IMR-90 (cell line): Measurements from ENCODE around the gene DOCK9. TPM values are rescaled to one million over a fixed set of nuclear protein-coding genes. Genes with fewer than 3 reads are reported as not detected.

Source experiments
- ATAC-seq: fragments of 200-7000 bp; cut with Tn5 transposase; 2 replicates; pipeline ENCODE4 v1.9.1; 2020; ENCODE audit warnings: low read depth, mild to moderate bottlenecking, moderate library complexity
- BruUV-seq: library from RNA; stranded (reverse); fragments of 400-500 nt; replicated peaks from 2 replicates; lab custom pipeline; 2021; lab: Mats Ljungman, UMichigan
- CTCF ChIA-PET: fragments of 300-600 bp; formaldehyde crosslinking; extraction: SDS; loops from one replicate; lab custom pipeline; 2021; ENCODE audit warnings: antibody characterized with exemption; lab: Yijun Ruan, JAX
- POLR2A ChIA-PET: fragments of 300-600 bp; sonication (Branson Sonifier 250); formaldehyde crosslinking; loops from one replicate; lab custom pipeline; 2022; ENCODE audit warnings: antibody characterized with exemption; ENCODE audit not compliant: unreplicated experiment; lab: Charles Lee
- DNase-seq: peaks from one replicate; pipeline ENCODE4 v3.0.0; 2013
- H2AFZ ChIP-seq: replicated peaks from 2 replicates; pipeline ENCODE3; 2013; ENCODE audit warnings: low read length, mild to moderate bottlenecking; ENCODE audit not compliant: poor library complexity
- H2AK5ac ChIP-seq: 2 replicates; pipeline ENCODE4 v1.6.1; 2013; ENCODE audit warnings: low read depth, low read length, inconsistent platforms
- H2AK9ac ChIP-seq: replicated peaks from 2 replicates; pipeline ENCODE3; 2013; ENCODE audit warnings: mild to moderate bottlenecking, low read depth, low read length, moderate library complexity; ENCODE audit not compliant: poor library complexity
- H2BK120ac ChIP-seq: 2 replicates; pipeline ENCODE4 v1.6.1; 2013; ENCODE audit warnings: low read depth, low read length, inconsistent platforms
- H2BK15ac ChIP-seq: 3 replicates; pipeline ENCODE4 v1.6.1; 2013; ENCODE audit warnings: low read depth, low read length, inconsistent platforms
- H2BK20ac ChIP-seq: 2 replicates; pipeline ENCODE4 v1.6.1; 2013; ENCODE audit warnings: low read depth, mild to moderate bottlenecking, inconsistent platforms, low read length, moderate library complexity
- H2BK5ac ChIP-seq: 2 replicates; pipeline ENCODE4 v1.6.1; 2013; ENCODE audit warnings: mild to moderate bottlenecking, low read depth, low read length, inconsistent platforms; ENCODE audit not compliant: poor library complexity, severe bottlenecking
- H3K14ac ChIP-seq: replicated peaks from 2 replicates; pipeline ENCODE4 v1.6.1; 2013; ENCODE audit warnings: low read depth, low read length, inconsistent platforms
- H3K18ac ChIP-seq: 2 replicates; pipeline ENCODE4 v1.6.1; 2013; ENCODE audit warnings: low read depth, low read length, control low read depth
- H3K23ac ChIP-seq: 2 replicates; pipeline ENCODE4 v1.6.1; 2013; ENCODE audit warnings: low read depth, low read length, inconsistent platforms
- H3K27ac ChIP-seq: 2 replicates; pipeline ENCODE4 v1.5.1; 2013; ENCODE audit warnings: mild to moderate bottlenecking, control low read depth, low read length; ENCODE audit not compliant: insufficient read depth
- H3K27me3 ChIP-seq: 2 replicates; pipeline ENCODE4 v1.6.1; 2013; ENCODE audit warnings: low read length; ENCODE audit not compliant: control insufficient read depth, insufficient read depth
- H3K36me3 ChIP-seq: 2 replicates; pipeline ENCODE4 v1.6.1; 2013; ENCODE audit warnings: low read length, mixed read lengths; ENCODE audit not compliant: control insufficient read depth, insufficient read depth
- H3K4ac ChIP-seq: 2 replicates; pipeline ENCODE4 v1.6.1; 2013; ENCODE audit warnings: low read depth, low read length, inconsistent platforms
- H3K4me1 ChIP-seq: 2 replicates; pipeline ENCODE4 v1.6.1; 2013; ENCODE audit warnings: low read length, mixed read lengths; ENCODE audit not compliant: control insufficient read depth, insufficient read depth
- H3K4me2 ChIP-seq: 2 replicates; pipeline ENCODE4 v1.6.1; 2013; ENCODE audit warnings: low read depth, mild to moderate bottlenecking, control low read depth, low read length, moderate library complexity
- H3K4me3 ChIP-seq: 2 replicates; pipeline ENCODE4 v1.5.1; 2013; ENCODE audit warnings: low read depth, mild to moderate bottlenecking, control low read depth, low read length, moderate library complexity; ENCODE audit not compliant: insufficient read depth
- H3K56ac ChIP-seq: 2 replicates; pipeline ENCODE4 v1.6.1; 2013; ENCODE audit warnings: low read length, inconsistent platforms; ENCODE audit not compliant: insufficient read depth; ENCODE audit errors: extremely low read depth
- H3K79me1 ChIP-seq, 2 experiments: 2 replicates each; pipeline ENCODE4 v1.6.1; 2013; ENCODE audit warnings: low read length in 2 of 2, inconsistent platforms in 1 of 2, low read depth in 1 of 2
- H3K9ac ChIP-seq: 2 replicates; pipeline ENCODE4 v1.6.1; 2013; ENCODE audit warnings: low read depth, low read length, control low read depth
- H3K9me1 ChIP-seq: 2 replicates; pipeline ENCODE4 v1.6.1; 2013; ENCODE audit warnings: low read length, inconsistent platforms; ENCODE audit not compliant: insufficient read depth
- H3K9me3 ChIP-seq: 2 replicates; pipeline ENCODE4 v1.6.1; 2013; ENCODE audit warnings: low read length; ENCODE audit not compliant: control insufficient read depth, insufficient read depth
- H4K20me1 ChIP-seq: 2 replicates; pipeline ENCODE4 v1.6.1; 2013; ENCODE audit warnings: low read length, inconsistent platforms; ENCODE audit not compliant: insufficient read depth
- H4K5ac ChIP-seq: 2 replicates; pipeline ENCODE4 v1.6.1; 2013; ENCODE audit warnings: mild to moderate bottlenecking, low read depth, low read length, control low read depth
- H4K8ac ChIP-seq, 2 experiments: 2 replicates each; pipeline ENCODE4 v1.6.1; 2013; ENCODE audit warnings: low read depth in 2 of 2, low read length in 2 of 2, control low read depth in 1 of 2, inconsistent platforms in 1 of 2
- H4K91ac ChIP-seq: 2 replicates; pipeline ENCODE4 v1.6.1; 2013; ENCODE audit warnings: low read depth, low read length, inconsistent platforms; ENCODE audit not compliant: insufficient read depth
- BHLHE40 ChIP-seq: fragments of 150-350 bp; IDR thresholded peaks from 2 replicates; pipeline ENCODE4 v1.6.1; 2016; ENCODE audit warnings: mild to moderate bottlenecking, low read depth, low read length
- CEBPB ChIP-seq: IDR thresholded peaks from 2 replicates; pipeline ENCODE4 v1.6.1; 2012; ENCODE audit warnings: low read depth, low read length, improper control_type of control experiment
- CHD1 ChIP-seq: IDR thresholded peaks from 2 replicates; pipeline ENCODE4 v1.6.1; 2012; ENCODE audit warnings: low read depth, low read length, improper control_type of control experiment
- FOS ChIP-seq: fragments of 150-350 bp; IDR thresholded peaks from 2 replicates; pipeline ENCODE4 v1.6.1; 2016; ENCODE audit warnings: low read depth, low read length
- MAFK ChIP-seq: IDR thresholded peaks from 2 replicates; pipeline ENCODE4 v1.6.1; 2012; ENCODE audit warnings: low read depth, low read length, improper control_type of control experiment
- MAZ ChIP-seq: IDR thresholded peaks from 2 replicates; pipeline ENCODE4 v1.6.1; 2012; ENCODE audit warnings: low read depth, mild to moderate bottlenecking, low read length, improper control_type of control experiment, moderate library complexity, borderline replicate concordance
- MXI1 ChIP-seq: IDR thresholded peaks from 2 replicates; pipeline ENCODE4 v1.6.1; 2012; ENCODE audit warnings: low read depth, mild to moderate bottlenecking, low read length, moderate library complexity, borderline replicate concordance
- POLR2A ChIP-seq: IDR thresholded peaks from 2 replicates; pipeline ENCODE4 v1.6.1; 2012; ENCODE audit warnings: mild to moderate bottlenecking, low read depth, low read length
- RAD21 ChIP-seq: IDR thresholded peaks from 2 replicates; pipeline ENCODE4 v1.6.1; 2012; ENCODE audit warnings: low read length, improper control_type of control experiment
- RFX5 ChIP-seq: IDR thresholded peaks from 2 replicates; pipeline ENCODE4 v1.8.0; 2012; ENCODE audit warnings: low read depth, mild to moderate bottlenecking, low read length, moderate library complexity
- SMC3 ChIP-seq: fragments of 150-350 bp; IDR thresholded peaks from 2 replicates; pipeline ENCODE4 v1.6.1; 2016; ENCODE audit warnings: low read depth, mild to moderate bottlenecking, antibody characterized with exemption, low read length, moderate library complexity
- WGBS, 2 experiments: methylation state at CpG; one replicate each; pipeline versions ENCODE4 v1.1.5 to v1.1.7; 2013; ENCODE audit warnings: missing lambda C conversion rate in 2 of 2; ENCODE audit not compliant: insufficient read length in 1 of 2; ENCODE audit errors: extremely low coverage in 2 of 2; 5-methylcytosine and 5-hydroxymethylcytosine counted together
- dilution Hi-C: fragments of 300-500 bp; cut with HindIII; formaldehyde crosslinking; loops from one replicate; pipeline ENCODE4 v1.14.3; 2018; ENCODE audit warnings: low sequenced_read_pairs; ENCODE audit not compliant: unreplicated experiment
- in situ Hi-C: fragments of 300-500 bp; cut with MboI; formaldehyde crosslinking; loops from 3 replicates; pipeline ENCODE4 v1.14.3; 2019; ENCODE audit warnings: low sequenced_read_pairs, inconsistent platforms, mixed read lengths
- intact Hi-C: fragments of 100-400 bp; cut with micrococcal nuclease; formaldehyde crosslinking; loops from 2 replicates; pipeline ENCODE4 v1.10.0; 2022
- polyA plus RNA-seq, 3 experiments: library from polyadenylated mRNA; depleted of rRNA; stranded (reverse); fragments of >200 nt; gene quantifications; 2 replicates each; pipeline ENCODE4 v1.2.3, GENCODE V29; 2012; ENCODE audit warnings: low replicate concordance in 1 of 3
- total RNA-seq: library from RNA; depleted of rRNA; stranded (reverse); fragments of >200 nt; gene quantifications from 2 replicates; pipeline ENCODE4 v1.2.3, GENCODE V29; 2012

DOCK9 gene
- total and polyA plus RNA-seq, 2 of the 4 experiments (the other 2 are of a cell fraction): 4.8 to 7.2 TPM

DNA sequence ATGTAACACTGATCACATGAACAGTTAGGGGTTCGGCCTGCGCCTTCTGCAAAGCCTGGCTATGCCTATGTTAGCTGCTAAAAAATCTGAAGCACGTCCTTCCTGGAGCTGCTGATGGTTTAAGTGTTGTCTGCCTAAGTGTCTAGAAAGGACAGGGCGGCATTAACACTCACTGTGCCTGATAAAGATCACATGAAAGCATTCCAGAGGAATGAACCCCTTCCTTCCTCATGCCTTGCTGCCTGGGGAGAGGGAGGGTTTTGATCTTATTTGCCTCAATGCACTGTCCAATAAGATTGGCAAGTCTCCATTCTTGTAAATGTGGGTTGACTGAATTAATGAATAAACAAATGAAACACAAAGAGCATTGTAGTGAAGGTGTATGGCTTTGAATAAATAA is 5.2 kb downstream of the DOCK9 start:
- peak overlapping the region; percentile 30 for H3K14ac ChIP-seq
- no peaks in the 10 kb centered on the region for H3K9me3 ChIP-seq
- H3K9me1 ChIP-seq: peaks cover 6% of the 10 kb centered on the region; the same call in 1 of the 2 replicates
- H2BK15ac ChIP-seq: no peak overlapping the region
- peaks cover 0 to 50% of the 10 kb centered on the region in 2 experiments; a peak in 2 of 4 replicates for H3K79me1 ChIP-seq
- H3K27me3 ChIP-seq: no peaks in the 10 kb centered on the region
- no peak overlapping the region for H3K9ac ChIP-seq
- peak overlapping the region; percentile 66 for H2AFZ ChIP-seq
- no peak overlapping the region for H2BK5ac ChIP-seq
- 0 out of 2 replicates have a peak, but pooled peaks cover under 1% of the 10 kb centered on the region for H4K20me1 ChIP-seq
- H4K5ac ChIP-seq: no peak overlapping the region
- peak overlapping the region; percentile 9 for H3K4ac ChIP-seq
- H3K27ac ChIP-seq: no peak overlapping the region
- no peak overlapping the region for H4K91ac ChIP-seq
- peaks cover 6% of the 10 kb centered on the region for H3K4me1 ChIP-seq
- peak overlapping the region; percentile 25; the same call in 1 of the 2 replicates for H2AK5ac ChIP-seq
- no peak overlapping the region for H3K23ac ChIP-seq
- no peak overlapping the region for H2AK9ac ChIP-seq
- POLR2A ChIA-PET: no interaction called here
- no peak overlapping the region for H3K4me2 ChIP-seq
- dilution Hi-C loops (no loop called here), in situ Hi-C loops (no loop called here), intact Hi-C loops (no loop called here)
- H3K18ac ChIP-seq: no peak overlapping the region
- CTCF ChIA-PET: interaction anchor here (0.8 to 1.6 kb wide), 2 partner anchors 12 to 132 kb away, joined by 3 read pairs; no protein-coding TSS in a partner anchor
- H3K56ac ChIP-seq: no peak overlapping the region
- no peak overlapping the region for H3K4me3 ChIP-seq
- no TSS peak for BruUV-seq
- TF ChIP-seq FOS (no peak), MXI1 (no peak), MAFK (no peak), BHLHE40 (no peak), CHD1 (no peak), CEBPB (no peak), RAD21 (no peak), POLR2A (no peak), MAZ (no peak), SMC3 (no peak), RFX5 (no peak)
- DNase-seq (peak; percentile 49), ATAC-seq (peak; percentile 79)
- 50% methylated on average over 2 of the region's 4 CpGs; no CpG with 5 or more reads in 1 of the 2 experiments for WGBS, 2 experiments
- peak overlapping the region in 1 of 2 experiments; percentile 44; a peak in 1 of 4 replicates for H4K8ac ChIP-seq
- H2BK120ac ChIP-seq: peak overlapping the region; percentile 17
- peak overlapping the region; percentile 16; the same call in 1 of the 2 replicates for H2BK20ac ChIP-seq
- H3K36me3 ChIP-seq: no peaks in the 10 kb centered on the region
